DOHH2 (cell line): ENCODE data around the gene PASK.

Source experiments
- EZH2phosphoT487 ChIP-seq: fragments of 200-600 bp; sonication (generic); IDR thresholded peaks from 2 replicates; pipeline ENCODE4 v1.6.1; 2017; ENCODE audit warnings: borderline replicate concordance, mild to moderate bottlenecking, antibody characterized with exemption, low read length, moderate library complexity, mixed read lengths
- TF ChIP-seq, protein P1 (sequence below): fragments of 200-600 bp; sonication (generic); IDR thresholded peaks from one replicate; pipeline ENCODE4 v1.5.1; 2014; ENCODE audit warnings: antibody characterized with exemption, mild to moderate bottlenecking, low read depth, low read length; ENCODE audit not compliant: poor library complexity, severe bottlenecking

DNA sequence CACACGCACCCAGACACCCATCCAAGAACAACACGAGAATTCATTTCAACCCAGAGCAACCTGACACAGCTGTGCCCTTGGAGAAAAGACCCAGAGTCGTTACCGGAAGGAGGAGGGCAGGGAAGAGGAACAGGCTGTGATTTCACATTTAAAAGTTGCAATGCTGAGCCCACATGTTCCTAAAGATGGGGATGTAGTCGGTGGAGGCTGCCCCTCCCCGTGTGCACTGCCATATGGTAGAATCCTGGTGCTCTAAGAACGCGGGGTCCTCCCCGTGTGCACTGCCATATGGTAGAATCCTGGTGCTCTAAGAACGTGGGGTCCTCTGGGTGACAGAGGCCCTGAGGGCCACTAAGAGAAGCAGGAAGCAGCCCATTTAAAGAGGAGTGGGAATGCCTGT, 58.1 kb downstream of the PASK start:
- TF ChIP-seq, protein P1, sequence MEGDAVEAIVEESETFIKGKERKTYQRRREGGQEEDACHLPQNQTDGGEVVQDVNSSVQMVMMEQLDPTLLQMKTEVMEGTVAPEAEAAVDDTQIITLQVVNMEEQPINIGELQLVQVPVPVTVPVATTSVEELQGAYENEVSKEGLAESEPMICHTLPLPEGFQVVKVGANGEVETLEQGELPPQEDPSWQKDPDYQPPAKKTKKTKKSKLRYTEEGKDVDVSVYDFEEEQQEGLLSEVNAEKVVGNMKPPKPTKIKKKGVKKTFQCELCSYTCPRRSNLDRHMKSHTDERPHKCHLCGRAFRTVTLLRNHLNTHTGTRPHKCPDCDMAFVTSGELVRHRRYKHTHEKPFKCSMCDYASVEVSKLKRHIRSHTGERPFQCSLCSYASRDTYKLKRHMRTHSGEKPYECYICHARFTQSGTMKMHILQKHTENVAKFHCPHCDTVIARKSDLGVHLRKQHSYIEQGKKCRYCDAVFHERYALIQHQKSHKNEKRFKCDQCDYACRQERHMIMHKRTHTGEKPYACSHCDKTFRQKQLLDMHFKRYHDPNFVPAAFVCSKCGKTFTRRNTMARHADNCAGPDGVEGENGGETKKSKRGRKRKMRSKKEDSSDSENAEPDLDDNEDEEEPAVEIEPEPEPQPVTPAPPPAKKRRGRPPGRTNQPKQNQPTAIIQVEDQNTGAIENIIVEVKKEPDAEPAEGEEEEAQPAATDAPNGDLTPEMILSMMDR: no peak
- TF ChIP-seq EZH2phosphoT487: no peak
